MM.1S (cell line): ENCODE measurements around the gene MAGI2.

ENCODE experiments used
- DNase-seq: peaks from one replicate; pipeline ENCODE4 v3.0.0-alpha.2; 2015
- H2AFZ ChIP-seq: fragments of 300-600 bp; sonication (generic); 2 replicates; pipeline ENCODE4 v1.6.0; 2016; ENCODE audit warnings: antibody characterized with exemption, low read length
- H3F3A ChIP-seq: fragments of 300-600 bp; sonication (generic); 2 replicates; pipeline ENCODE4 v1.6.1; 2016; ENCODE audit warnings: mild to moderate bottlenecking, antibody characterized with exemption, low read length, moderate library complexity, mixed read lengths; ENCODE audit not compliant: insufficient read depth
- H3K27ac ChIP-seq: fragments of 300-600 bp; sonication (generic); 2 replicates; pipeline ENCODE4 v1.5.1; 2016; ENCODE audit warnings: mild to moderate bottlenecking, low read length
- H3K27me3 ChIP-seq: fragments of 300-600 bp; sonication (generic); replicated peaks from 2 replicates; pipeline ENCODE4 v1.6.0; 2016; ENCODE audit warnings: low read length; ENCODE audit not compliant: insufficient read depth
- H3K36me3 ChIP-seq: fragments of 300-600 bp; sonication (generic); replicated peaks from 2 replicates; pipeline ENCODE4 v1.6.1; 2016; ENCODE audit warnings: mild to moderate bottlenecking, low read length, mixed read lengths; ENCODE audit not compliant: insufficient read depth
- H3K4me1 ChIP-seq: fragments of 300-600 bp; sonication (generic); 2 replicates; pipeline ENCODE4 v1.6.1; 2016; ENCODE audit warnings: low read length, mixed read lengths
- H3K4me2 ChIP-seq: fragments of 300-600 bp; sonication (generic); 2 replicates; pipeline ENCODE4 v1.6.0; 2016; ENCODE audit warnings: low read depth, low read length
- H3K4me3 ChIP-seq: fragments of 300-600 bp; sonication (generic); 2 replicates; pipeline ENCODE4 v1.5.1; 2016; ENCODE audit warnings: low read length, mixed read lengths
- H3K79me2 ChIP-seq: fragments of 300-600 bp; sonication (generic); 2 replicates; pipeline ENCODE4 v1.6.1; 2016; ENCODE audit warnings: mixed run types, low read length, mixed read lengths
- H3K9ac ChIP-seq: fragments of 300-600 bp; sonication (generic); 2 replicates; pipeline ENCODE4 v1.6.1; 2016; ENCODE audit warnings: low read length, mixed read lengths
- H3K9me2 ChIP-seq: fragments of 300-600 bp; sonication (generic); replicated peaks from 2 replicates; pipeline ENCODE4 v1.6.1; 2016; ENCODE audit warnings: mild to moderate bottlenecking, low read length, mixed read lengths; ENCODE audit not compliant: insufficient read depth
- H3K9me3 ChIP-seq: fragments of 300-600 bp; sonication (generic); replicated peaks from 2 replicates; pipeline ENCODE4 v1.6.1; 2016; ENCODE audit warnings: mild to moderate bottlenecking, low read length, mixed read lengths; ENCODE audit not compliant: insufficient read depth
- H4K20me1 ChIP-seq: fragments of 300-600 bp; sonication (generic); 2 replicates; pipeline ENCODE4 v1.6.1; 2016; ENCODE audit warnings: mild to moderate bottlenecking, low read length, moderate library complexity, mixed read lengths; ENCODE audit not compliant: insufficient read depth
- CTCF ChIP-seq: fragments of 300-600 bp; sonication (generic); IDR thresholded peaks from 2 replicates; pipeline ENCODE4 v1.5.1; 2016; ENCODE audit warnings: antibody characterized with exemption, low read length, mixed read lengths
- EZH2 ChIP-seq: fragments of 300-600 bp; sonication (generic); optimal IDR thresholded peaks from 2 replicates; pipeline ENCODE3; 2017; ENCODE audit warnings: low read depth, mild to moderate bottlenecking, antibody characterized with exemption, low read length, mixed read lengths
- EZH2phosphoT487 ChIP-seq: fragments of 300-600 bp; sonication (generic); IDR thresholded peaks from 2 replicates; pipeline ENCODE4 v1.6.1; 2018; ENCODE audit warnings: antibody characterized with exemption, low read length

The MAGI2 gene

GRCh38 chr7:79414910-79415309, 38.6 kb downstream of the MAGI2 start:
- Histone ChIP-seq H3K79me2 (no peaks in the 10 kb centered on the region), H4K20me1 (no peaks in the 10 kb centered on the region), H3K4me2 (no peak overlapping the region), H3K27ac (no peak overlapping the region), H3K9me2 (no peaks in the 10 kb centered on the region), H3K27me3 (no peaks in the 10 kb centered on the region), H3F3A (no peaks in the 10 kb centered on the region), H3K36me3 (no peaks in the 10 kb centered on the region), H2AFZ (no peak overlapping the region), H3K9ac (no peak overlapping the region), H3K4me3 (no peak overlapping the region), H3K9me3 (no peaks in the 10 kb centered on the region), H3K4me1 (no peaks in the 10 kb centered on the region)
- TF ChIP-seq EZH2phosphoT487 (no peak), CTCF (no peak), EZH2 (no peak)
- no peak for DNase-seq

GRCh38 chr7:79412915-79413314, 40.6 kb downstream of the MAGI2 start:
- Histone ChIP-seq H3K4me2 (no peak overlapping the region), H3K9me2 (no peaks in the 10 kb centered on the region), H3K4me1 (no peaks in the 10 kb centered on the region), H3K79me2 (no peaks in the 10 kb centered on the region), H3K27me3 (no peaks in the 10 kb centered on the region), H3K27ac (no peak overlapping the region), H3K9me3 (no peaks in the 10 kb centered on the region), H4K20me1 (no peaks in the 10 kb centered on the region), H2AFZ (no peak overlapping the region), H3K4me3 (no peak overlapping the region), H3F3A (no peaks in the 10 kb centered on the region), H3K36me3 (no peaks in the 10 kb centered on the region), H3K9ac (no peak overlapping the region)
- TF ChIP-seq CTCF (no peak), EZH2 (no peak), EZH2phosphoT487 (no peak)
- no peak for DNase-seq

GRCh38 chr7:79412438-79412837, 41.0 kb downstream of the MAGI2 start:
- no peaks in the 10 kb centered on the region for H3K36me3 ChIP-seq
- no peaks in the 10 kb centered on the region for H3K27me3 ChIP-seq
- no peak for DNase-seq
- H3K4me2 ChIP-seq, result no peak overlapping the region
- H3K9ac ChIP-seq, result no peak overlapping the region
- no peak overlapping the region for H3K4me3 ChIP-seq
- H4K20me1 ChIP-seq, result no peaks in the 10 kb centered on the region
- no peak for TF ChIP-seq CTCF
- no peak for TF ChIP-seq EZH2phosphoT487
- TF ChIP-seq EZH2, result no peak
- no peaks in the 10 kb centered on the region for H3K9me3 ChIP-seq
- H3K27ac ChIP-seq, result no peak overlapping the region
- H2AFZ ChIP-seq, result no peak overlapping the region
- H3K4me1 ChIP-seq, result no peaks in the 10 kb centered on the region
- no peaks in the 10 kb centered on the region for H3K79me2 ChIP-seq
- no peaks in the 10 kb centered on the region for H3F3A ChIP-seq
- no peaks in the 10 kb centered on the region for H3K9me2 ChIP-seq

GRCh38 chr7:79410345-79410744, 43.1 kb downstream of the MAGI2 start:
- Histone ChIP-seq H3K4me3 (no peak overlapping the region), H3K36me3 (no peaks in the 10 kb centered on the region), H3K27ac (no peak overlapping the region), H3F3A (no peaks in the 10 kb centered on the region), H4K20me1 (no peaks in the 10 kb centered on the region), H3K79me2 (no peaks in the 10 kb centered on the region), H2AFZ (no peak overlapping the region), H3K4me2 (no peak overlapping the region), H3K4me1 (no peaks in the 10 kb centered on the region), H3K9me2 (no peaks in the 10 kb centered on the region), H3K27me3 (no peaks in the 10 kb centered on the region), H3K9ac (no peak overlapping the region), H3K9me3 (no peaks in the 10 kb centered on the region)
- TF ChIP-seq EZH2phosphoT487 (no peak), EZH2 (no peak), CTCF (no peak)
- DNase-seq, result no peak
